HG02642 (cell line): ENCODE data around the gene OXGR1.

Source experiments
- ATAC-seq: cut with Tn5 transposase; IDR thresholded peaks from one replicate; pipeline ENCODE4 v1.9.1; 2021; ENCODE audit warnings: mild to moderate bottlenecking; ENCODE audit not compliant: unreplicated experiment, poor library complexity

The OXGR1 gene

DNA sequence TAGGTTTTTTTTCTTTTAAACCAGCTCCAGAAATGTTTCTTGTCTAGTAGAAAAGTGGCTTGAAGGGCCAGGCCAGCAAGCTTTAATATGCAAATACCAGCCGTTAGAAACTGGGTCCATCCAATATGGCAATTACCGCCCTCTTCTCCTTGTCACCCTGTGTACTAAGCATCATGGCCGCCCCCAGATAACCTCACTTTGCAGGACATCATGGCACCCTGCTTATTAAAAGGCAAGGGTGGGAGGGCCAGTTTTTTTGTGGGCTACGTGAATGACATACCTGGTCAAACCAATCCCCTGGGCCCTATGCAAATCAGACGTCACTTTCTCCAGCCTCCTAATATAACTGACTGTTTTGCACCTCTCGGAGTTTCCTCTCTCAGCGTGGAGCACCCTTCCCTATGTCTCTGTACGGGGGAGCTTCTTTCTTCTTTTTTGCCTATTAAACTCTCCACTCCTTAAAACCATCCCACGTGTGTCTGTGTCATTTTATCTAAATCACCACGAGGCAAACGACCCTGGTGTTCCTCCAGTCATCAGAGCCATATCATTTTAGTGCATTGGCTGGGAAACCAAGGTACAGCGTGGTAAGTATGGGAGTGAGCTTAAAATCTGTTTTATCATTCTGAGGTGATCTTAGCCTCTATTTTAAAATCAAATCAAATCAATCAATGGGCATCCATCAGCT, 27.7 kb downstream of the OXGR1 start:
- no peak for ATAC-seq

DNA sequence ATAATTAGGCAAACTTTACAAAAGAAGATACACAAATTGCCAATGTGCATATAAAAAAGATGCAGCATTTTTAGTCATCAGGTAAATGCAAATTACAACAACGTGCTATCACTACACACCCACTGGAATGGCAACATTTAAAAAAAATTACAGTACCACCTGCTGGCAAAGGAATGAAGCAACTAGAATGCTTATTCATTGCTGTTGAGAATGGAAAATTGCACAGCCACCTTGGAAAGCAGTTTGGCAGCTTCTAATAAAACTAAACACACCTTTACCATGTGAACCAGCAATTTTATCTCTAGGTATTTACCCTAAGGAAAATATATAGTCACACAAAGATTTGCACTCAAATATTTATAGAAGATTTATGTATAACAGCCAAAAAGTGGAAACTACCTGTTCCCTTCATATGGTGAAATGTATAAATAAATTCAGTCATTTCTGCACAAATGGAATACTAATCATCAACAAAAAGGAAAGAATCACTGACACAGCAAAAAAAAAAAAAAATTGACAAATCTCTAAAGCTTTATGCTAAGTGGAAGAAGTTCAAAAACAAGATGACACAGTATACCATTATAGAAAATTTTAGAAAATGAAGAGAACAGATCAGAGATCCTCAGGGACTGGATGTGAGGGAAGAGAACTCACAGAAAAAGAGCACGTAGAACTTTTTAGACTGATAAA, 30.3 kb downstream of the OXGR1 start:
- no peak for ATAC-seq

DNA sequence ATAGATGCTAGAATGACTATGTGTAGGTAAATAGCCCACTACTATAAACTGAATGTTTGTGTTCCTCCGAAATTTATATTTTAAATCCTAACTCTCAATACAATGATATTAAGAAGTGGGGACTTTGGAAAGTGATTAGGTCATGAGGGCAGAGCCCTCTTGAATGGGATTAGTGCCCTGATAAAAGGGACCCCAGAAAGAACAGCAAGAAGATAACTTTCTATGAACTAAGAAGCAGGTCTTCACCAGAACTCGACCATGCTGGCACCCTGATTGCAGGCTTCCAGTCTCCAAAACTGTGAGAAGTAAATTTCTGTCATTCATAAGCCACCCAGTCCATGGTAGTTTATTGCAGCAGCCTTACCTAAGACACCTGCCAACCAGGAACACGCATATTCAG, 33.9 kb downstream of the OXGR1 start:
- no peak for ATAC-seq

DNA sequence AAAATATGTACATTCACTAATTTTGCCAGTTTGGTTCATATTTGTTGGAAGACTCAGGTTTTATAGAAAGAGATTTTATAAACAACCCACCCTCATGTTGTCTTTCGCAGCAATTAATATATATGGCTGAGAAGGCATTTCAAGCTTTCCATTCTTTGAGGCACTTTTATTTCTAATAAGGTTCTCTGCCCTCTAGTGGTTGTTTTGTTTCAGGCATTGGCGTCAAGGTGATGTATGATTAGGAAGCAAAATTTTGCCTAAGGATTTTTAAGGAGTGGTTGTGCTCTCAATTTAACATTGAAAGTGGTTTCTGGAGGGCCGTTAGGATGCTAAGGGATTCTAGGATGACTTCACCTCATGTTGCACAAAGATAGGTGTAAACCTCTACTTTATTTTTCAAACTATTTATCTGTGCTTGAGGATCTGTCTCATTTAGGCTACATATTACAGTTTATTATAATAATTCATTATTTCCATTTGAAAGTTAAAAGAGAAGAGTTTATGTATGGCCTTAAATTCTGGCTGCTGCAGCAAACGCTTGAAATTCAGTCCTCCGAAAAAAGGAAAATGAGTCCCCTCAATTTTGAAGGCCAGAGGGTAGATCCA, 35.9 kb downstream of the OXGR1 start:
- ATAC-seq = peak; percentile 50

DNA sequence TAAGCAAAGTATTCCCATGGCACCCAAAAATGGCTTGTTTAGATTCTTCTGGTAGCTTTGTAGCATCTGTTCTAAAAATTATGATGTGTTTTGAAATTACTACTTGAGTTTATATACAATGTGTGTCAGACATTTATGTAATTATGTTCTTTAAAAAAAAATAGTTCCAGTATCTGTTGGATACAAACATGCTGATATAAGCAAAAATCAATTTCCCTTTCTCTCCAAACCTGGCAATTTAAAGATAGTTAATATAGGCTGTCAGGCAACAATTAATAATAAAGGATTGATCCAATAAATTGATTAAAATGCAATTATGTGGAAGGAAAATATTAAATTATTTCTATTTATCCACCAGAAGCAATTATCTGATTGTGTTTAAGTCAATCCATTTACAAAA, 41.7 kb downstream of the OXGR1 start:
- no peak for ATAC-seq

- no peak for ATAC-seq
Measured at GRCh38 chr13:96948127-96948526, 46.1 kb downstream of the OXGR1 start.

DNA sequence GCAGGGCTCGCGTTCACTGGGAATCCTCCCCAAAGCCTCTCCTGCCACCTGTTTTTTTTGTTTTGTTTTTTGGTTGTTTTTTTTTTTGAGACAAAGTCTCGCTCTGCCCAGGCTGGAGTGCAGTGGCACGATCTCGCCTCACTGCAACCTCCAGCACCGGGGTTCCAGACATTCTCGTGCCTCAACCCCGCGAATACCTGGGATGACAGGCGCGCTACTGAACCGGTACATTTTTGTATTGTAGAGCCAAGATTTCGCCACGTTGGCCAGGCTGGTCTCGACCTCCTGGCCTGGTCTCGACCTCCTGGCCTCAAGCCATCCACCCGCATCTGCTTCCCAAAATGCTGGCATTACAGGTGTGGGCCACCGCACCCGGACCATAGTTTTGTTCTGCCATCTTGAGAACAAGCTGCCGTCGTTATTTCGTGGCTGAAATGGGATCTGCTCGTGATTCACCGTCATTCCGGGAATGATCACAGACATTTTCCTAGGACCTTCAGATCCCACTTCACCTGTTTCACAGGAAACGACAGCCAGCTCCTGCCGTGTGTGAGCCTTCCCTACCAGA, 46.8 kb downstream of the OXGR1 start:
- no peak for ATAC-seq

- ATAC-seq = no peak
Measured at GRCh38 chr13:96946709-96947311, 47.5 kb downstream of the OXGR1 start.

GRCh38 chr13:96940961-96941360, 53.3 kb downstream of the OXGR1 start:
- ATAC-seq = no peak

- no peak for ATAC-seq
Measured at GRCh38 chr13:96935901-96936300, 58.4 kb downstream of the OXGR1 start.
